Measurements from ENCODE around the gene ITGAV.

Gene ITGAV

DNA sequence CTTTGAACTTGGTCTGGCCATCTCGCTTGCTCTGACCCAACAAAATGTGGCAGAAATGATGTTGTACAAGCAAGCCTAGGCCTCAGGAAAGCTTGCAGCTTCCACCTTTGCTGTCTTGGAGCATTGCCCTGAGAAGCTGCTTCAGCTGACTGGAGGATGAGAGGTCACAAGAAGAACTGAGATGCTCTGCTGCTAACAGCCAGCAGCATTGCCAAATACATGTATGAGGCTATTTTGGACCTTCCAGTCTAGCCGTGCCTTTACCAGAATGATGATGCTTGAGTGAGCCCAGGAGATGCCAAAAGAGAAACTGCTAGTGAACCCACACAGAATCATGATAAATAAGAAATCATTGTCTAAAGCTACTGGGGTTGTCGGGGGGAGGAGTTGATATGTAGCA is 13.2 kb upstream of the ITGAV start:
- no peak for DNase-seq (ENCODE audit: insufficient read length)
- no peak for FAIRE-seq
- TF ChIP-seq POLR2A (IDR thresholded peaks at IDR 0.05; ENCODE audit: low read depth, low read length) (no peak), POLR2AphosphoS5 (IDR thresholded peaks at IDR 0.05; ENCODE audit: low read depth, low read length) (no peak), TAF1 (IDR thresholded peaks at IDR 0.05; ENCODE audit: borderline replicate concordance, low read depth, low read length) (no peak)

DNA sequence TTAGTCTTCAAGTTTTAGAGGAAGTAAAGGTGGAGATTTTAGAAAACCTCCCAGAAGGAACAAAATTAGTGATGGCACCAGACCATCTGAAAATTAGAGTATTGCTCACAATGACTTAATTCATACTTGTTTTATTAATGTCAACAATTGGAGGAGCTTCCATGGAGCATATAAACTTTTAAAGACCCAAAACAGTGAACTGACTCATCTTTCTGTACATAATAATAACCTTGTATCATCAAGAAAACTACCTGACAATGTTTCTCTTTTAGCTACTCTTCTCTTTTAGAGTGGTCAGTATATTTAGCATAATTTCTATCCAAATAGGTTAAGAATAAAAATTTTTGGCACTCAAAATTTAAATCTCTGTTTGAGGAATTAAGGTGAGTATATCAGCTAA is 7.2 kb upstream of the ITGAV start:
- TF ChIP-seq POLR2A (IDR thresholded peaks at IDR 0.05; ENCODE audit: low read depth, low read length) (no peak), TAF1 (IDR thresholded peaks at IDR 0.05; ENCODE audit: borderline replicate concordance, low read depth, low read length) (no peak), POLR2AphosphoS5 (IDR thresholded peaks at IDR 0.05; ENCODE audit: low read depth, low read length) (no peak)
- FAIRE-seq, result no peak
- no peak for DNase-seq (ENCODE audit: insufficient read length)

DNA sequence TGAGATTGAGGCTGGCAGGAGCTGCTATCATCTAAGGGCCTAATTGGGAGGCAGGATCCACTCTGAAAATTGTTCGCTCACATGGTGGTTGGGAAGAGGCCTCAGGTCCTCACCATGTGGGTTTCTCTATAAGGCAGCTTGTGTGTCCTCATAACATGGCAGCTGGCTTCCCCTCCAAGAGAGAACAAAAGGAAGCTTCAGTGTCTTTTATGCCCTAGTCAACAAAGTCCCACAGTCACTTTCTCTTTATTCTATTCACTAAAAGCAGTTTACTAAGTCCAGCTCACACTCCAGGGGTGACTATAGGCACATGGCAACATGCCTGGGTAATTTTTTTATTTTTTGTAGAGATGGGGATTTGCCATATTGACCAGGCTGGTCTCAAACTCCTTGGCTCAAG is 5.8 kb upstream of the ITGAV start:
- DNase-seq (ENCODE audit: insufficient read length) (no peak), FAIRE-seq (no peak)
- TF ChIP-seq POLR2A (IDR thresholded peaks at IDR 0.05; ENCODE audit: low read depth, low read length) (no peak), POLR2AphosphoS5 (IDR thresholded peaks at IDR 0.05; ENCODE audit: low read depth, low read length) (no peak), TAF1 (IDR thresholded peaks at IDR 0.05; ENCODE audit: borderline replicate concordance, low read depth, low read length) (no peak)

DNA sequence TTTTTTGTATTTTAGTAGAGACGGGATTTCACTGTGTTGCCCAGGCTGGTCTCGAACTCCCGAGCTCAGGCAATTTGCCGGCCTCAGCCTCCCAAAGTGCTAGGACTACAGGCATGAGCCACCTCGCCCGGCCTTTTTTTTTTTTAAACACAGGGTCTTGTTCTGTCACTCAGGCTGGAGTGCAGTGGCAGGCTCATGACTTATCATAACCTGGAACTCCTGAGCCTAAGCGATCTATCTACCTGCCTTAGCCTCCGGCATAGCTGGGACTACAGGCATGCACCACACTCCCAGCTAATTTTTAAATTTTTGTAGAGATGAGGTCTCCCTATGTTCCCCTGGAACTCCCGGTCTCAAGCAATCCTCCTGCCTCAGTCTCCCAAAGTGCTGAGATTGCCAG is 1.4 kb upstream of the ITGAV start:
- FAIRE-seq (no peak), DNase-seq (ENCODE audit: insufficient read length) (no peak)
- TF ChIP-seq POLR2A (IDR thresholded peaks at IDR 0.05; ENCODE audit: low read depth, low read length) (no peak), POLR2AphosphoS5 (IDR thresholded peaks at IDR 0.05; ENCODE audit: low read depth, low read length) (no peak), TAF1 (IDR thresholded peaks at IDR 0.05; ENCODE audit: borderline replicate concordance, low read depth, low read length) (no peak)

DNA sequence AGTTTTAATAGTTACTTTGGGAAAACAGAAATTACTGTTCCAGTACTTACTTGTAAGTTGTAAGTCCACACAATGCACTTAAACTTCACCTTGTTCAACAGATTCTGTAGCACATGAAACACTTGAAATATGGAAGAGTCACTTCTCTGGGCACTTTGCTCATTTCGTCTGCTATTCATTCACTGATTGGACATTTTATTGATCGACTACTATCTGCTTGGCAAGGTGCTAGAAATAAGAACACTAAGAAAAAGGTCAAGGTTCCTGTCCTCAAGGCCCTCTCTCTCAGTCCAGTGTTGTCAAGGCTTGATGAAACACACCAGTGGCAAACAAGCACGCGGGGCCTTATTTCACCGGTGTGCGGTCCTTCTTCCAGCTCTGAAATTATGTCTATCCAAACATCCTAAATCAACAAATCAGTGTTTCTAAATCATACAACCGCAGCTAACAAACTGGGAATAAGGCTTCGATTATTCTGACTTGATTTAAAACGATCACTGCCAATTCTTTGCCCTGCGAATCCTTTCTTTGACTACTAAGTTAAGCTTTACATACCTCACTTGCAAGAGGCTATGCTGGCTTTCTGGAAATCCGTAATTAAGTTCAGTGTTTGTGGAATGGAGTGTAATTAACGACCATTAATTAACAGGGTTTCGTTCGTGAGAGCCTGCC is 780 bp upstream of the ITGAV start:
- TF ChIP-seq POLR2A (IDR thresholded peaks at IDR 0.05; ENCODE audit: low read depth, low read length) (no peak), POLR2AphosphoS5 (IDR thresholded peaks at IDR 0.05; ENCODE audit: low read depth, low read length) (no peak), TAF1 (IDR thresholded peaks at IDR 0.05; ENCODE audit: borderline replicate concordance, low read depth, low read length) (no peak)
- FAIRE-seq, result no peak

DNA sequence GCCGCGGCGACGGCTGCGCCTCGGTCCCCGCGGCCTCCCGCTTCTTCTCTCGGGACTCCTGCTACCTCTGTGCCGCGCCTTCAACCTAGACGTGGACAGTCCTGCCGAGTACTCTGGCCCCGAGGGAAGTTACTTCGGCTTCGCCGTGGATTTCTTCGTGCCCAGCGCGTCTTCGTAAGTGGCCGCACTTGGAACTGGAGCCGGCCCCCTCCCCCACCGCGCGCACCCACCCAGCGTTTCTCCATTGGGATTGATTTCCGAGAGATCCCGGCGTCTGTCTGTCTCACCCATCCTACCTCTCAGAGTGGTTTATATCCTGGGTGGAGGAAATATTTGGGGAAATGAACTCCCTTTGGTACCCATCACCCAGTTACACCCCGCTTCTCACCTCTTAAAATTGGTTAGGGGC is 498 bp downstream of the ITGAV start:
- no peak for FAIRE-seq
- no peak for TF ChIP-seq TAF1 (IDR thresholded peaks at IDR 0.05; ENCODE audit: borderline replicate concordance, low read depth, low read length)
- no peak for TF ChIP-seq POLR2A (IDR thresholded peaks at IDR 0.05; ENCODE audit: low read depth, low read length)
- TF ChIP-seq POLR2AphosphoS5 (IDR thresholded peaks at IDR 0.05; ENCODE audit: low read depth, low read length), result no peak
- no peak for DNase-seq (ENCODE audit: insufficient read length)

More for the DNA sequence above, 780 bp upstream of the ITGAV start:
- no peak for DNase-seq (ENCODE audit: insufficient read length)

DNA sequence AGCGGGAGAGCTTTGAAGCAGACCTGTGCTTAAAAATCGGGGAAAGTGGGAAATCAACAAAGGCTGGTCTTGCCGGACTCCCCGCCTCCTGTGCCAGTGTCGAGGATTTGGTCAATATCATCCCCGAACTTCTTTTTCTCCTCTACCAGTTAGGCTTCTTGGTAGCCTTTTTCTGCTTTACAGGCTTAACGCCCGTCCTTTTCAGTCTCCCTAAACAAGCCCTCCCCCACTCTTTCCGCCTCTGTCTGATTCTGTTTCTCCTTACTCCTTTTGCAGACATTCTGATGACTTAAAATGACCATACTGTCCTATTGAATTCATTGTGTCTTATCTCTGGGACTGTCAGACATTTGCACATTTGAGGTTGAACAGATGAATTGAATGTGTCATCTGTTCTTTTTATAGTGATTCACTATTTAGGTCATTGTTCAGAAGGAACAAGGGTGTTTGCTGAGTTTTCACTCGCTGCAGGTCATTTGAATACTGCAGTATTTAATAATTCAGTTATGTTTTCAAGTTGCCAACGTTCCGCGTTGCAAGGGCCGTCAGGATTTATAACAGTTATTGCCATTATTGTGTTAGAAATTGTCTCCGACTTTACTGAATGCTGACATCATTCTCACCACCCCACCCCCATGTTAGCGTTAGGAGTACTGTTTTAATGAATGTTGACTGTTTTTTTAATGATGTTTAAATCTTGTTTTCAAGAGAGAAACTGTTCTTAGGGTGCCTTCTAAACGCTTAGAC is 1.1 kb downstream of the ITGAV start:
- peak; percentile 83 for FAIRE-seq
- TF ChIP-seq POLR2A (IDR thresholded peaks at IDR 0.05; ENCODE audit: low read depth, low read length) (no peak), TAF1 (IDR thresholded peaks at IDR 0.05; ENCODE audit: borderline replicate concordance, low read depth, low read length) (no peak), POLR2AphosphoS5 (IDR thresholded peaks at IDR 0.05; ENCODE audit: low read depth, low read length) (no peak)
- DNase-seq (ENCODE audit: insufficient read length), result no peak

DNA sequence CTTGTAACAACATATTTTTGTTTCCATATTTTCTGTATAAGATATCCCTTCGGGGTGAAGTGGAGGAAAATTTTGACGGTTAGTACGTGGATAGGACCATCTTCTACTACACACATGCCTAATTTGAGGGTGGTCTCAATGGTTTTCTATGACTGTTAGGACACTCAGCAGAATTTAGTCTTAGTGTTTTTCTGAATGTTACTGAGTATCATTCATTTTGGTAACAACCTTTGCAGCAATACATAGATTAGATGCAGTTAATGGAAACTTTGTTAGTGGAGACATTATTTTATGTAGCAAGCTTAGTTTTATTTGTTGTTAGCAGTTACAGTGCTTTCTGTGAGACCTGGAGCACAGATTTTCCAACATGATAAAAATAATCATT is 1.6 kb downstream of the ITGAV start:
- no peak for DNase-seq (ENCODE audit: insufficient read length)
- TF ChIP-seq POLR2AphosphoS5 (IDR thresholded peaks at IDR 0.05; ENCODE audit: low read depth, low read length), result no peak
- TF ChIP-seq TAF1 (IDR thresholded peaks at IDR 0.05; ENCODE audit: borderline replicate concordance, low read depth, low read length), result no peak
- no peak for TF ChIP-seq POLR2A (IDR thresholded peaks at IDR 0.05; ENCODE audit: low read depth, low read length)
- FAIRE-seq, result no peak

DNA sequence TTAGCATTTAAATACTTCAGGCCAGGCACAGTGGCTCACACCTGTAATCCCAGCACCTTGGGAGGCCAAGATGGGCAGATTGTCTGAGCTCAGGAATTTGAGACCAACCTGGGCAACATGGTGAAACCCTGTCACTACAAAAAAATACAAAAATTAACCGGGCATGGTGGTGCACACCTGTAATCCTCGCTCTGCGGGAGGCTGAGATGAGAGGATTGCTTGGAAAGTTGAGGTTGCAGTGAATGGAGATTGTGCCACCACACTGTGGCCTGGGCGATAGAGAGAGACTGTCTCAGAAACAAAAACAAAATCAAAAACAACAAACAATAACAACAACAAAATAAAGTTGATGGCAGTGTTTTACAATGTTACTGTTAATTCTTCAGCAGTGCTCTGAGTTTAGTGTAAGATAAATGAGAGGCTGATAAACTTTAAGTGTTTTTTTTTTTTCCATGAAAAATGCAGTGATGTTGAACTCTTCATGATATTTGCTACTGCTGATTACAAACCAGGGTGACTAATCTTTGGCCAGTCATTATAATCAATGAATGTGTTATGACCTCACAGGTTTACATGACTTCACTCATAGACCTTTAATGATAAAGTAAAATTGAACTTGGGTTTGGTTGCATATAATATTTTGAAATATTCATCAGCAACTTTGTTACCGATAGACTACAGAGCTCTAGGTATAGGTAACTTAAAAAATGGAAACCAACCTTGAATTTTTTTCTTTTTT is 2.5 kb downstream of the ITGAV start:
- no peak for TF ChIP-seq TAF1 (IDR thresholded peaks at IDR 0.05; ENCODE audit: borderline replicate concordance, low read depth, low read length)
- no peak for TF ChIP-seq POLR2A (IDR thresholded peaks at IDR 0.05; ENCODE audit: low read depth, low read length)
- TF ChIP-seq POLR2AphosphoS5 (IDR thresholded peaks at IDR 0.05; ENCODE audit: low read depth, low read length), result no peak
- FAIRE-seq, result no peak

DNA sequence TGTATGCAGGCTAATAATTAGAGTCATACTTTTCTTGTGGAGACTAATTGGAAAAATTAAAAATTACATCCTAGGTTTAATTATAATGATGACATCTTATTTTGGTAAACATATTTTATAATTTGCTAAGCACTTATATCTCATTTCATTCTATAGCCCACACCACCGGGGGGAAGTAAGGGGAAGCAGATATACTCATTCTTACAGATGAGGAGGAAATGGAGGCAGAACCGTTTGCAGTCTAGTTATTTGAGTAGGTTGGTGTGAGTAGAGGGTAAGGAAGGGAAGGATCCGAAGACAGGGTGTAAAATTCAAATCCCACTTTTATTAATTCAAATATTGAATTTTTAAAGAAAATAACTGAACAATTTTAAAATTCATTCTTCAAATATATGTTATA is 3.7 kb downstream of the ITGAV start:
- DNase-seq (ENCODE audit: insufficient read length) (no peak), FAIRE-seq (no peak)
- TF ChIP-seq TAF1 (IDR thresholded peaks at IDR 0.05; ENCODE audit: borderline replicate concordance, low read depth, low read length) (no peak), POLR2A (IDR thresholded peaks at IDR 0.05; ENCODE audit: low read depth, low read length) (no peak), POLR2AphosphoS5 (IDR thresholded peaks at IDR 0.05; ENCODE audit: low read depth, low read length) (no peak)

More for the DNA sequence above, 2.5 kb downstream of the ITGAV start:
- DNase-seq (ENCODE audit: insufficient read length), result no peak

DNA sequence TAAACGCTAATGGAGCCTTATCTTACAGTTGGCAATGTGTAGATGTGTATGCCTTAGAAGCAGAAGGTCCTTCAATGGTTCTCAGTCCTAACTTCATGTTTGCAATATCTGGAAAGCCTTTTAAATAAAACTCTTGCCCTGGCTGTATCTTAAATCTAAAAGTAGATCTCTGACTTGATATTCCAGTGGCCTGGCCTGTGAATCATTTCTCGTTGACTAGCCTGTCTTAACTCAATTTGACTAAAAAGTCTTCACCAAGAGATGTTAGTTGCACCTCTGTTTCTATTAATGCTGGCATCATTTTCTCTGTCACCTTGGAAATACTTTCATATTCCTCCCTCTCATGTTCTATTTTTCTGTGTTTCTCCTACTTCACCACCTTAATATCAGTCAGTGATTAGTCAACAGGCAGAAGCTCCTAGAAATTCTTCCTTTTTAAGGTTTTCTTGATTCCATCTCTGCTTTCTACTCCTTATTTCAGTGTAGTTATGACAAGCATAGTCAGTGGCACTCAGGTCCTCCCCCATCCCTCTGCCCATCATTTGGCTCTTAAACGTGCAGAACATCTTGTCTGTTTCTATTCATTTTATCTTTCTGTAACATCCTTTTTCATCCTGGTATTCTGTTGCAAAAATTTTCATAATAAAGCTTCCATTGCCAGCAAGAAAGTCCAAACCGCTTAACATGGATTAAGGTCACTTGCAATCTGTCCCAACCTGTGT is 4.3 kb downstream of the ITGAV start:
- no peak for TF ChIP-seq TAF1 (IDR thresholded peaks at IDR 0.05; ENCODE audit: borderline replicate concordance, low read depth, low read length)
- TF ChIP-seq POLR2AphosphoS5 (IDR thresholded peaks at IDR 0.05; ENCODE audit: low read depth, low read length), result no peak
- no peak for DNase-seq (ENCODE audit: insufficient read length)
- FAIRE-seq, result no peak
